ENCODE measurements around the gene AGBL5. TPM values are rescaled to one million over a fixed set of nuclear protein-coding genes. Genes with fewer than 3 reads are reported as not detected.

AGBL5 gene
- total and polyA plus RNA-seq, 2 of the 13 experiments (the other 11 are each of a cell fraction or from before 2014, with no cell fraction given) = 55.9 to 73.3 TPM

- TF ChIP-seq ZNF503 (CRISPR knock-in tag; IDR thresholded peaks at IDR 0.05) = no peak
- no peak for TF ChIP-seq CSRNP1 (CRISPR knock-in tag; IDR thresholded peaks at IDR 0.05)
- TF ChIP-seq ZNF432 (CRISPR knock-in tag; IDR thresholded peaks at IDR 0.05; ENCODE audit: borderline replicate concordance) = no peak
- TF ChIP-seq ZNF619 (CRISPR knock-in tag; IDR thresholded peaks at IDR 0.05) = no peak
- TF ChIP-seq RCOR2 (CRISPR knock-in tag; IDR thresholded peaks at IDR 0.05) = no peak
- no peak for TF ChIP-seq HNF4A (CRISPR knock-in tag; IDR thresholded peaks at IDR 0.05)
- TF ChIP-seq DMAP1 (CRISPR knock-in tag; IDR thresholded peaks at IDR 0.05) = no peak
- TF ChIP-seq BRF2 (CRISPR knock-in tag; IDR thresholded peaks at IDR 0.05) = no peak
- TF ChIP-seq KDM3A (CRISPR knock-in tag; IDR thresholded peaks at IDR 0.05; ENCODE audit: low read depth) = no peak
- no peak for TF ChIP-seq HBP1 (CRISPR knock-in tag; IDR thresholded peaks at IDR 0.05; ENCODE audit: low read depth)
Observed at GRCh38 chr2:27027211-27027651, 24.2 kb upstream of the AGBL5 start (continued).

All from HepG2 (cell line).